A172 (cell line): Measurements from ENCODE around the gene MPC2. TPM values are rescaled to one million over a fixed set of nuclear protein-coding genes. Genes with fewer than 3 reads are reported as not detected.
"Not testable (repeated sequence)": the region's sequence is repeated elsewhere in the genome, so short reads cannot be mapped to it uniquely, and the experiment has no call there.

Experiments used
- DNase-seq: peaks from one replicate; pipeline ENCODE4 v3.0.0-alpha.2; 2015; ENCODE audit warnings: low spot score
- total RNA-seq: library from RNA; depleted of rRNA; stranded (reverse); fragments of >200 nt; shearing (Covaris generic); gene quantifications from 2 replicates; pipeline ENCODE4 v1.2.3, GENCODE V29; 2014

MPC2 gene
- total RNA-seq, 1 experiment from 2014 or later, result 161 TPM

- DNase-seq, result no peak
Measured at GRCh38 chr1:167934426-167935215, 2.3 kb downstream of the MPC2 start.

DNA sequence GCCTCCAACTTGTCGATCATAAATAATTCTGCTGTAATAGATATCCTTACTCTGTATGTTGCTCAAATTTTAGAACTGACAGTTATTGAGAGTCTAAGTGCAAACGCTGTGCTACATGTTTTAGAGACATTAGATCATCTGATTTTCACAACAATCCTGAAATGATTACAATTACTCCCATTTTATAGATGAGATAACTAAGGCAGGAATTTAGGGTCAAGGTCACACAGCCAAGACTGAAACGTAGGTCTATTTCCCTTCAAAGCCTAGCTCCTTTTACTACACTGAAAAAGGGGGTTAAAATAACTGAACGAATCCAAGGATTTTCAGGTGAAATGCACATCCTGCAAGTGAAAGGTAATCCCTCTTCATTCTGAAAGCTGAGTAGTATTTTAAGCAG, 3.1 kb downstream of the MPC2 start:
- DNase-seq, result no peak

DNA sequence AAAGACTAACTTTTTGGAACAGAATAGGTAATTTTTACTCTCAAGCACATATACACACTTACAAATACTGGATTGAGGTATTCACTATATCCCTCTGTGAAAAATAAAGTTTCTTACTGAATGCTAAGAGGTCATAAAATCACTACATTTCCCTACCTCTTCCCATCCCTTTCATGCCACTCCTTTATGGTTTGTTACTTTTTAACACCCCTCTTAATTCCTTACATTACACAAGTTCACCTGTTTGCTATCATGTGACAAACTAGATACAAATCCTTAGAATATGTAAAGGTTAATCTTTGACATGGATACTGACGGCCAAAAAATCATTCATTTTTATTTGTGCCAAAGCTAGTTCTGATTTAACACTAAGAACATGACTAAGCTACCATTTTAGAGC, 7.1 kb downstream of the MPC2 start:
- DNase-seq, result no peak

GRCh38 chr1:167928919-167929318, 8.0 kb downstream of the MPC2 start:
- not testable (repeated sequence) for DNase-seq

GRCh38 chr1:167928457-167928852, 8.4 kb downstream of the MPC2 start:
- DNase-seq, result no peak

- no peak for DNase-seq
Measured at GRCh38 chr1:167927046-167927754, 9.7 kb downstream of the MPC2 start.

DNA sequence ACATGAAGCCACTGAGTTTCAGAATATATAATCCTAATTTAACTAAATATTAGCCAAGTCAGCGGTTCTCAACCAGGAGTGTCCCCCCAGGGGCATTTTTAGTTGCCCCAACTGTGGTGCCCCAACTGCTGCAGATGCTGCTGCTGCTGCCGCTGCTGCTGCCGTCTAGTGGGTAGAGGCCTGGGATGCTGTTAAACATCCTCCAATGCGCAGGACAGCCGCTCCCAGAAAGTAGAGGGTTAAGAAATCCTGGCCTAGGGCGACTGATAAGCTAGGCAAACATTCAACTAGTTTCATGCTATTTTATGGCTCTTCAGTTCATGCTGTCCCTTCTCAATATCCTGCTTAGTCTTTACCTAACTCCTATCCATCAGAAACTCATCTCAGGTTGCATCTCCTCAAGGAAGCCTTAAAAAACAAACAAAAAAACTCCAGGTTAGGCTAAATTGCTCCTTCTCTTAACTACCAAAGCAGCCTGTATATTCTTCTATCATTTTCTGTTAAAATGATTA, 10.3 kb downstream of the MPC2 start:
- no peak for DNase-seq

- DNase-seq, result no peak
Measured at GRCh38 chr1:167924543-167925231, 12.2 kb downstream of the MPC2 start.

- DNase-seq, result no peak
Measured at GRCh38 chr1:167924102-167924501, 12.8 kb downstream of the MPC2 start.

GRCh38 chr1:167923324-167924056, 13.4 kb downstream of the MPC2 start:
- DNase-seq, result no peak

GRCh38 chr1:167922611-167923074, 14.2 kb downstream of the MPC2 start:
- DNase-seq, result no peak

DNA sequence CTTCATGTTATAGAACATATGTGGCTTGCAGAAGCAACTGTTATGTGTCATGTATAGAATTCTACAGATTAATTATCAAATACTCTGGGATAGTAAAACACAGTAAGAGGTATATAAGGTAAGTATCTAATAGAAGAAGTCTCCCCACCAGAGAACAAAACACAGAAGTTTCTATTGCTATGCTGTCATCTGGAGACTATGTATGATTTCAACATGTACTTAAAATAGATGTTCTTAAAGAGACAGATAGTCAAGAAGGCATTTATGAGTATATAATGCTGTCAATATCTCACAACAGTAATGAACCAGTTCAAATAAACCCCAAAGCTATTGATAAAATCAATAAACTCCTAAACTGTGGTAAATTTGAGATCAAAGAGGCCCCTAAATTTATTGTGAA, 14.8 kb downstream of the MPC2 start:
- DNase-seq, result no peak

- DNase-seq, result no peak
Measured at GRCh38 chr1:167916766-167917511, 19.9 kb downstream of the MPC2 start.

DNA sequence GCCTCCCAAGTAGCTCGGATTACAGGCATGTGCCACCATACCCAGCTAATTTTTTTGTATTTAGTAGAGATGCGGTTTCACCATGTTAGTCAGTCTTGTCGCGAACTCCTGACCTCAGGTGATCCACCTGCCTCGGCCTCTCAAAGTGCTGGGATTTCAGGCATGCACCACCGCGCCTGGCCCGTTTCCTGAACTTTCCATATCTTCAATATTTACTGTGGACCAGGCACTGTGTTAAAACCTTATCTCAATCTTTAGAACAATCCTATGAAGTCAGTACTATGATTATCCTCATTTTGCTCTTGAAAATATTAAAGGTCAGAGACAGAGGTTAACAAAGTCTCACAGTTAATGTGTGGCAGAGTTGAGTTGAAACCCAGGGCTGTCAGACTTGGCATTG, 21.3 kb downstream of the MPC2 start:
- DNase-seq, result no peak

DNA sequence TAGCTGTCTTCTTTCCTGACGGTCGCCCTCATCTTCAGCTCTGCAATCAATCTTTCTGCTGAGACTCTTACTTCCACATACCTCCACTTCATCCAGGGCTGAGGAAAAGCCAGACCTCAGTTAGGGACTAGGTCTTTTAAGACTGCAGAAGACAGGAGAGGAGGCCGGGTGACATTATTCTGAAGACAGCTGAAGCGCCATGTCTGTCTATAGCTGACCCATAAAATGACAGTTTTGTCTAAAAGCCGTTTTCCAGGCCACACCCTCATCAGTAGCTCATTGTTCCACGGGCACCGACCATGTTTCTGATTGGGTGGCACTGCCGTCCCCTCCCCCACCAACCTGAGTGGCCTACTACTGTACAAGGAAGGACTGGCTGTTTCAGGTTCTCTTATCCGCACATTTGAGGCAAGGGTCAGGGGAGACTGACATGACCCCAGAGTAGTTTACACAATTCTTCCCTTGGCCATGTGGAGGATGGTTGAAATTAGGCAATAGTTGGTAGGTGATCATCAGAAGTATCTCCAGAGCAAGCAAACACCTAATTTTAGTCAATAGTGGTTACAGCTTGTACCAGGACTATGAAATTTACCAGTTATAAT, 22.9 kb downstream of the MPC2 start, which contains the start of gene ADCY10:
ADCY10 (minus strand) TSS at position 240 of the 602 bp plus-strand sequence. CDS start 8,994 bp downstream, outside the sequence.
- DNase-seq, result no peak

DNA sequence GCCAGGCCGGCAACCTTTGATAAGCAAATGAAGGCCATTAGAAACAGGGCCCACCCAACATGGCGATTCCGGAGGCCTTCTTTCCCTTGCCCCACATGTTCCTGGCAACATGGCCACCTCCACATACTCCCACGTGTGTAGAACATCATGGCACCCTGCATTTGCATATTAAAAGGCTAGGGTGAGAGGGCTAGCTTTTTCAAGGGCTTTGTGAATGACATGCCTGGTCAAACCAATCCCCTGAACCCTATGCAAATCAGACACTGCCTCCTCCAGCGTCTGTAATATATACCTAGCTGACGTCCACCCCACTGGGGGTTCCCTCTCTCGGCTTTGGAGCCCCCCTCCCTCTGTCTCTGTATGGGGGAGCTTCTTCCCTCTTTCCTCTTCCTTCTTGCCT, 24.6 kb downstream of the MPC2 start:
- DNase-seq, result no peak

DNA sequence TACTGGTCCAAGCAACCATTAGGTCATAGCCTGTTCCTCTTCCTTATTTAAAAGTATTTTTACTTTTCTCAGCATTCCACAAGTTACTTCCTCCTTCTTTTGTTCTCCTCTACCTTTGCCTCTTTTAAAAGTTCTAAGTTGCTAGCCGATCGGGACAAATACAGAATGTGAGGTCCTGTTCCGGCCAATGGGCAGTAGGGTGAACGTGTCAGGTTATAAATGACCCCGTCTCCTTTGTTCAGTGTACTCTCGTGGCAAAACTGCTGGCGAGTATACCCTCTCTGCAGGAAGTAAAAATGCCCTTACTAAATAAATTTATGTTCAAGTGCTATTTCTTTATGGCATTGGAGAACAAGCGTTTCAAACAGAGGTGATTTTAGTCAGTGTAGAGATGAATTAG, 25.5 kb downstream of the MPC2 start:
- no peak for DNase-seq

- no peak for DNase-seq
Measured at GRCh38 chr1:167910530-167910929, 26.3 kb downstream of the MPC2 start.

DNA sequence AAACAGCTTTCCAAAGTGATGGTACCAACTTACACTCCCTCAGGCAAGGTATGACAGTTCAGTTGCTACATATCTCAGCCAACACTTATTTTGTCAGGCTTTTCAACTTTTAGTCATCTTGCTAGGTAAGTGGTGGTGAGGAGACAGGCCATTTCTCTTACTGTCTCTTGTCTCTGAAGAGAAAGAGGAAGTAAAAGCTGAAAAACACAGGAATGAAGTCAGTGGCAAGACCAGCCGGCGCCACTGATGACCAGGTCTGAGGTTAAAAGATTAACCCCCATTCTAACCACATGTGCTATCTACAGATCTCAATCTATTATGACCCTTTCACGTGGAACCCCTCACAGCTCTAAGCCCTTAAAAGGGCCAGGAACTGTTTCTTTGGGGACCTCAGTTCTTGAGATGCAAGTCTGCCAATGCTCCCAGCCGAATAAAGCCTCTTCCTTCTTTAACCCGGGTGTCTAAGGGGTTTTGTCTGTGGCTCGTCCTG, 27.1 kb downstream of the MPC2 start:
- DNase-seq, result peak; percentile 27

DNA sequence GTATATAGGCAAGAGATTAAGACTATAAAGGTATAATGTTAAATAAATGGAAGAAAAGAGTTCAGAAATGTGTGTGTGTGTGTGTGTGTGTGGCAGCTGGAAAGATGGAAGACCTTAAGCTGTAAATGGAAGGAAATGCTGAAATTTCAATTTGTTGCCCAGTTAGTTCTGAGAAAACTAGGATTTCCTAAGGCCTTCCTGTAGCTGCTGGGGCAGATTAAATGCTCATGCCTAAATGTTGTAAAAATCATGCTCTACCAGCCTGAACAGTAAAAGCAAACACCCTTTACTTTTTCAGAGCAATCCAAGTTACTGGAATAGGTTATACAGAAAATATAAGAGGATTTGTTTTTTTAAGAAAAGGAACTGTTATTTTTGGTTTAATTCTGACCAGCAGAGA, 31.2 kb downstream of the MPC2 start:
- DNase-seq, result no peak
